HG03457 (cell line): ENCODE results near the gene RNF20.
"Not testable (repeated sequence)": the region's sequence is repeated elsewhere in the genome, so short reads cannot be mapped to it uniquely, and the experiment has no call there.

ENCODE experiments used
- ATAC-seq: cut with Tn5 transposase; IDR thresholded peaks from one replicate; pipeline ENCODE4 v1.9.1; 2021; ENCODE audit warnings: moderate number of reproducible peaks; ENCODE audit not compliant: unreplicated experiment

Gene RNF20

DNA sequence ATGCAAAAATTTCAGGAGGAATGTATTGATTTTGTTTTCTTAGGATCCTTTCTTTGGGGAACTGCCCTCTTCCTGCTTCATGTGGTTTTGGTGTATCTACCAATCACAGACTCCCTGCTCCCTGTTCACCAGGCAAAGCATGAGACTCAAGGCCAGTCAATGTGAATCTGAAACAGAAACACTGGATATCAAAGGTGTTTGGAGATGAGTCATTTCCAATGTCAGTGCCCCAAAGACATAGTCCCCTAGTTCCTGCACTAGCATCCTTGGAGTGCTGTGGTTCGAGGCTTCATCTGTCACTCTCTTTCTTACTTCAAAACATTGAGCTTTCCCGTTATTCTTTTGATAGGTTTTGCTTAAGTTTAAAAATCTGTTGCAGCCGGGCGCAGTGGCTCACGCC, 53.0 kb downstream of the RNF20 start:
- peak; percentile 90 for ATAC-seq

DNA sequence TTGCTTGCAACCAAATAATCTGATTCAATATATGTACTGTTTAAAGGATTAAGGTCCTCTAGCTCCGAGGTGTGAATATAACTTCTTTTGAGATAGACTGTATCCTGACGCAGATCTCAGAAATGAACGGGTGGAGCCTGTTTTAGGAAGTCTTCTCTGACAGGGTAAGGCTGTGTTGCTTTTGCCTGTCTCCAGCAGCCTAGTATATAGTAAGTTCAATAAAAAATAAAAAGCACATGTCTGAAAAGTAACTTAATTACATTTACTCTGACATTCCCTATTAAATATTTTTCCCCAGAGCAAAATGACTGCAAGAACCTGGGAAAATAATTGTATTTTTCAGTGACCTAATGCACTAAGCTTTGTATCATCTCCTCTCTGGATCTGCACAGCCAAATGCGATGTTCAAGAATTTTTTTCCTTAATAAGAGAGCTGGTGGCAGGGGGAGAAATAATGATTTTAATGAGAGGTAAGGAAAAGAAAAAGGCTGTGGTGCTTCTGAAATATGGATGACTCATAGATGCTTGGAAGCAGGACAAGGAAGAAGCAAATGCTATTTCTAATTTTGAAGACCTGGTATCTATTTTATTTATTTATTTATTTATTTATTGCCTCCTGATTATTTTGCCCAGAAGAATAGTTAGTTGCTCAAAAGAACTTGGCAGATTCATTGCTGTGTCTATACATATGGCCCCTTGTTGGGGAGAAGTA, 53.8 kb downstream of the RNF20 start:
- ATAC-seq: no peak

DNA sequence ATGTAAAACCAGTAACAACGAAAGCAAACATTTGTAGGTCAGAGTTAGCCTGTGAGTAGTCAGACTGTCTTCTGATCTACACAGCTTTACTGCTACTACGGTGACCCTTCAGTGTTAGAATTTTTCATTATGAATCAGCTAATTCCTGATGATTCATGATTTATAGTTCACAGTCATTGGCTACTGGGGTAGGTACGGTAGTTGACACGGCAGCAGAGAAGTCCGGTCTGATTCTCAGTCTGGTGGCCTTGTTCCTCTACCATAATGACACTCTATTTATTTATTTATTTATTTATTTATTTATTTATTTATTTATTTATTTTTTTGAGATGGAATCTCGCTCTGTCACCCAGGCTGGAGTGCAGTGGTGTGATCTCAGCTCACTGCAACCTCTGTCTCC, 56.4 kb downstream of the RNF20 start:
- not testable (repeated sequence) for ATAC-seq

DNA sequence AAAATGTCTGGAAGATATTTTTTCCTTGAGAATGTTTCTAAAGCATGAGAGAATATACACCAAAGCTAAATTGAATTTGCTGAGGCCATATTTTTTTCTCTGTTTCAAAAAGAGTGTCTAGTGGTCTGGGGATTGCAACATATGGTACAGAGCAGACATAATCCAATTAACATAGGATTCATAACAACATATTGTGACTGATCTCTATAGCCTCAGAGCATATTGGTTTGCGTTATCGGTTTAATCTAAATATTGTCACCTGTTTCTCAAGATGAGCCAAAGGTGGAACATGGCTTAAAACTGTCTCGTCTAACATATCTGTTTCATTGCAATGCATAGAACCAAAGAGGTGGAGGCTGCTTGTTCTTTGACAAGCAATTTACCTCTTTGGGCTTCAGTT, 57.2 kb downstream of the RNF20 start:
- no peak for ATAC-seq

DNA sequence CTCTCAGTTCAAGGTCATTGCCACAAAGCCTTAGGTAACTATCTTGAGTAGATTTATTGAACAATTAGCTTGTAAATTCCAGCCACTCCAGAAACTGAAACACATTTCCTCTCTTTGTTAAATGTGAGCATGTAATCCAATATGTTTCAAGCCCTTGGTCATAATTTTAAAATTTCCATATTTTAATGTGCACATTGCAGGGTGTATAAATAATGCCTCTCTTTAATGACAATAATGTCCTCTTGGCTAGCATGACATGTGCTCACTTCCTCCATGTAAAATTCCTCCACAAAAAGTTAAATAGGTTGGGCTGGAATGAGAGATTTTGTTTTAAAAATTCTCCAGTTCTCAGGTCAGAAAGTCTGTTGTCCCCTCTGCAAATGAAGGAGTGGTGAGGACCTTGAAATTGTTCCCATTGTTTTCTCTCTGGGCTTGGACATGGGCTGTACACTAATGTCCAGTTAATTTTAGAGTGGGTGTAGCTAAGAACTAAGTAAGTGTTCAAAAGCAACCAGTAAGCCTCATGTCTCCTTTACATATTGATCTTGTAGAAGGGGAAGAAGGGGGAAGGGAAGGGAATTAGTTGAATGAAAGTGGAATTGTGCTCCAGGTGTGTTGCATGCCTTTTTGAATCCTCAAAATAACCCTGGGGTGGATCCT, 58.3 kb downstream of the RNF20 start:
- no peak for ATAC-seq

DNA sequence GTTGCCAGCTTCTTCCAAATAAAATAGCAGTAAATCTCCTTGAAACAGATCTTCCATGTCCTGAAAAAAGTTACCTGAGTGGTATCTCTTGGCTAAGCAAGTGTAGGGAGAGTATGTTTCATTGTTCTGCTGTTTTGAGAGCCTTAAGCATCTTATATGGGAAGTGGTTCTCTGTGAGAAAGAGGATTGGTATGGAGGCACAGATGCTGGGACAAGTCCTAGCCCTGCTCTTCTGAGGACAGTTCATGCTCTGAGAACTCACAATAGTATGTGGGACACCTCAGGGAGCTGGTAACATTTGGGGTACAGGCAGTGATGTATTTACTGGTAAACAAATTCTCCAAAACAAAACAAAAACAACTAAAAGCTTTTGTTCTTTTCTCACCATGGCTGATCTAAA, 59.1 kb downstream of the RNF20 start:
- ATAC-seq: no peak

DNA sequence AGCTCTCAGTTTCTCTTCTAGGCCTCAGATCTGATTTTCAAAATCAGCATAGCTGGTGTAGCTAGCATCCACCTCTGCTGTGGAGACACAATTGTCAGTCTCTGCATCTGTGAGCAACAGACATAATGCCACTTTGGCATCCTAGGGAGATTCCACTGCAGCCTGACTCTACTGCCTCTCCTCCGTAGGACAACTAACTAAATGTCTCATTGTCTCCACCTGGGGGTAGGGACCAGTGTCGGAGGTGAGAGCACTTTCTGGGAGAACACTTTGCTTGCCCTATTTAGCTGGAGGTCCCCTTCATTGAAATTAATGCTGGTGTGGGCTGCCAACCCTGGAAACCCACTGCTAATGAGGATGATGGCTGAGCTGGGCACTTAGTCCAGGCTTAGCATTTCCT, 59.7 kb downstream of the RNF20 start:
- no peak for ATAC-seq

DNA sequence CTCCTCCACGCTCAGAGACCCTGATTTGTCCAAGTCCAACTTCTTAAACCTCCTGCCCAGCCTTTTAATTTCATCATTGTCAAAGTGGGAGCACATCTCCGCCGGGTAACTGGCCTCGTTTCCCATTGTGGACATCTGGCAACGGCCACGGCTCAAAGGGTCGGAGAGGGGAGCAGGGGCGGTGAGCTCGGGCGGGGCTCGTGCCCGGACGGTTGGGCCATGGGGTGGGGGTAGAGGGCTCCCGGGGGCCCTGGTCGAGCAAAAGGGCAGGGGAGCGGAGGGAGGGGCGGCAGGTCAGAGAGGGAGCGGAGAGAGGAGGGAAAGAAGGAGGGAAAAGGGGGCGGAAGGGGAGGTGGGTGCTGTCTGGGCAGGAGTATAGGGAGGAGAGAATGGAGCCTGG, 61.1 kb downstream of the RNF20 start, which contains the start of gene PPP3R2:
PPP3R2 (minus strand) TSS at position 174 of the 400 bp plus-strand sequence; CDS start at position 126, 48 bp downstream.
- no peak for ATAC-seq

DNA sequence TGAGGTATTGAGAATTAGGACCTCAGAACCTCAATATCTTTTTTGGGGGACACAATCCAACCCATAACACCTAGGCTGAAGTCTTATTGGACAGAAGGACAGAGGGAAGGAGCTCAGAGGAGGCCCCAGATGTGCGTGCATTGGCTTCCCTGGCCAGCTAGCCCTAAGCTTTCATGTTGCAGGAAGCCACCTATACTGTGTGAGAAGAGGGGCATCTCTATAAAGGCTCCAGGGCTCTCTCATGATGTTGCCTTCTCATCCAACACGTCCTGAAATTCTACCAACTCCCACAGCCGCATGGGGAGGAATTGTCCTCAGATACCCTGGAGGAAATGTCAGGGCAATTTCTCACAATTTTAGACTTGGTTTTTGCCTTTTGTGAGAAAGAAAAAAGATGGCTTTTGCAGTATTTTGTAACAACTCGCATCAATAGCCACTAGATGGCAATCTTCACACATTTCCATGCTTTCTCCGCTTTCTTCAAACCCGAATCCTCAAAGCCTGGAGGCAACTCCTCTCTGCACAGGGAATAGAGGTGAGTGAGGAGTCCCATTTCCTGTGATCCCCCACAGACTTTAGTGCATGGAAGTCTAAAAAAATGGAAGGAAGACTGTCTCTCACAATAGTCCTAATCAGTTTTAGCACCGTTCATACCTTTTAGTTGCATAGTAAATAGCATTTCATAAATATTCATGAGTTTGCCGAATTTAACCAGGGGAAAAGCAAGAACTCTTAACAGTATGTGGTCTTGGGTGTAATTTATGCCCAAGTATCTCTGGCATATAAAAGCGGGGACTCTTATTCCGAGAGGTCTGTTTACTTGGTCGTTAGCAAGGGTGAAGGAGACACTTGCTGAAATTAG, 68.5 kb downstream of the RNF20 start:
- no peak for ATAC-seq

DNA sequence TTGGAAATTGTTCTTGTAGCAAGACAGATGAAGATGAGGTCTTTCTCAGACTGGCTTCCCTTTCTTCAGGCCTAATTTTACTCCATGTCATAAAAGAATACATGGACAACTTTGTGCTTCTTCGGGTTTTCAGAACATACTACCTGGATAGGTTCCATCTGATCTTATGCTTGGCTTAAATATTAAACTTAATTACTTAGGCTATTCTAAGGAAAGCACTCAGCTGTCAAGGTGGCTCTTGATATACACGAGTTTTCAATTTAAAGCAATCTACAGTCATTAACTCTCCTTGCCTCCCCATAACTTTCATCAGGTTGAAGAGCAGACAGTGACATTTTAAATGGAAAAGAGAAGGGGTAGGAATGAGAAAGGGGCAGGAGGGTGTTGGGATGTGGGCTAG, 70.6 kb downstream of the RNF20 start:
- ATAC-seq: no peak

DNA sequence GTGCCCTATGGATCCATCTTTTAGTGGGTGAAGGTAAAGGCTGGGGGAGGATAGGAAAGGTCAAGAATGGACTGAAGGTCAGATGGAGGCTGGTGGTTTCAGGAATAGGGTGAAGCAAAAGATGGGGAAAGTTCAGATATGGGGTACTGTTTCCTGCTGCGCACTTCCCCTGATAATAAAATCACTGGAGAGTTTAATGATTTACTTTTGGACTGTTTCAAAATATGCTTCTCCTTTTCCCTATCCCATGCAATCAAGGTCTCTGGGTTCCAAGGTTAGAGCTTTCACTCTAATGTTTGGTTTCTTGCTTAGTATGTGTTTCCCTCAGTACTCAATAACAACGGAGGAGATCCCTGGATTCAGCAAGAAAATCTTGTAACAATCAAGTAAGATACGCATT, 71.9 kb downstream of the RNF20 start:
- ATAC-seq: no peak
